GM12878 (cell line): ENCODE data around the gene SLC35F2.

Experiments used
- PML ChIP-seq: IDR thresholded peaks from 2 replicates; pipeline ENCODE4 v1.6.1; 2012; ENCODE audit warnings: low read length, inconsistent platforms
- SIN3A ChIP-seq: IDR thresholded peaks from 2 replicates; pipeline ENCODE4 v1.6.1; 2012; ENCODE audit warnings: low read depth, low read length, improper control_type of control experiment
- TARDBP ChIP-seq: IDR thresholded peaks from 2 replicates; pipeline ENCODE4 v1.6.1; 2016; ENCODE audit warnings: borderline replicate concordance
- TF ChIP-seq, protein P1 (sequence below): IDR thresholded peaks from 2 replicates; pipeline ENCODE4 v1.6.1; 2012; ENCODE audit warnings: mild to moderate bottlenecking, low read depth, low read length
- TF ChIP-seq, protein P2 (sequence below): fragments of 450-650 bp; IDR thresholded peaks from 2 replicates; pipeline ENCODE4 v1.6.1; 2017; ENCODE audit warnings: mild to moderate bottlenecking, moderate library complexity
- TF ChIP-seq, protein P3 (sequence below), 3 experiments: IDR thresholded peaks in 2 of 3; conservative IDR thresholded peaks in 1 of 3; 2 replicates each; pipeline ENCODE4 v1.5.1; 2011; ENCODE audit warnings: low read depth in 3 of 3, low read length in 3 of 3, mild to moderate bottlenecking in 3 of 3, control low read depth in 2 of 3, moderate library complexity in 2 of 3, inconsistent platforms in 1 of 3, mixed read lengths in 1 of 3; ENCODE audit not compliant: control insufficient read depth in 2 of 3, insufficient read depth in 1 of 3; ENCODE audit errors: extremely low read depth in 1 of 3

DNA sequence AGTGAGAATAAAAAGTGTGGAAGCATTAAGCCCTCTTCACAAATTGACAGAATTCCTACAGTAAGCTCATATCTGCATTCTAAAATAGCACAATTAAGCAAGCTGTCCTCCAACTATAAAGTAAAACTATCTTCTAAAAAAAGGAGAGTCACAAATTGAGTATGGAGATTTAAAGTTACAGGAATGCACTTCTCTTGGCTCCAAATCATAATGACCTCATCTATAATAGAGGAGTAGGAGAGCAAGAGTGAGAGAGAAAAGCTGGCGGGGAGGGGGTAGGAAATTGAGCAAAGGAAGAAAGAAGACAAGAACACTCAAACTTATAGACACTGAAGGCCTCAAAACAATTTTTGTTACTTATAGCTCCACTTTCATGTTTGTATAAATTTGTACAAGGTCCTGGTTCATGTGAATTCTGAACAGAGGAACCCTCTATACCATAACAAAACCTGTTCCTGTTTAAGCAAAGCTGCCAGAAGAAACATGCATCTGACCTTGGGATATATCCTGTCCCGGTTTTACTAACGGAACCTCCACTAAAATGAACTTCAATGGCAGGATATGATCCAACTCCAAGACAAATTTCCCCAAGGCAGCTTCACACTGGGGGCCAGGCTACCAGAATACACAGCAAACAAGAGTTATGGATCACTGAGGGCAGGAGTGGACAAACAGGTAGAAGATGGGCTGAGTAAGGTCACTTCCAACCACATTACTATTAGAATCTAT is 37.2 kb downstream of the SLC35F2 start:
- no peak for TF ChIP-seq PML
- TF ChIP-seq SIN3A, result no peak
- TF ChIP-seq, protein P1, sequence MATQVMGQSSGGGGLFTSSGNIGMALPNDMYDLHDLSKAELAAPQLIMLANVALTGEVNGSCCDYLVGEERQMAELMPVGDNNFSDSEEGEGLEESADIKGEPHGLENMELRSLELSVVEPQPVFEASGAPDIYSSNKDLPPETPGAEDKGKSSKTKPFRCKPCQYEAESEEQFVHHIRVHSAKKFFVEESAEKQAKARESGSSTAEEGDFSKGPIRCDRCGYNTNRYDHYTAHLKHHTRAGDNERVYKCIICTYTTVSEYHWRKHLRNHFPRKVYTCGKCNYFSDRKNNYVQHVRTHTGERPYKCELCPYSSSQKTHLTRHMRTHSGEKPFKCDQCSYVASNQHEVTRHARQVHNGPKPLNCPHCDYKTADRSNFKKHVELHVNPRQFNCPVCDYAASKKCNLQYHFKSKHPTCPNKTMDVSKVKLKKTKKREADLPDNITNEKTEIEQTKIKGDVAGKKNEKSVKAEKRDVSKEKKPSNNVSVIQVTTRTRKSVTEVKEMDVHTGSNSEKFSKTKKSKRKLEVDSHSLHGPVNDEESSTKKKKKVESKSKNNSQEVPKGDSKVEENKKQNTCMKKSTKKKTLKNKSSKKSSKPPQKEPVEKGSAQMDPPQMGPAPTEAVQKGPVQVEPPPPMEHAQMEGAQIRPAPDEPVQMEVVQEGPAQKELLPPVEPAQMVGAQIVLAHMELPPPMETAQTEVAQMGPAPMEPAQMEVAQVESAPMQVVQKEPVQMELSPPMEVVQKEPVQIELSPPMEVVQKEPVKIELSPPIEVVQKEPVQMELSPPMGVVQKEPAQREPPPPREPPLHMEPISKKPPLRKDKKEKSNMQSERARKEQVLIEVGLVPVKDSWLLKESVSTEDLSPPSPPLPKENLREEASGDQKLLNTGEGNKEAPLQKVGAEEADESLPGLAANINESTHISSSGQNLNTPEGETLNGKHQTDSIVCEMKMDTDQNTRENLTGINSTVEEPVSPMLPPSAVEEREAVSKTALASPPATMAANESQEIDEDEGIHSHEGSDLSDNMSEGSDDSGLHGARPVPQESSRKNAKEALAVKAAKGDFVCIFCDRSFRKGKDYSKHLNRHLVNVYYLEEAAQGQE, result no peak
- TF ChIP-seq, protein P2, sequence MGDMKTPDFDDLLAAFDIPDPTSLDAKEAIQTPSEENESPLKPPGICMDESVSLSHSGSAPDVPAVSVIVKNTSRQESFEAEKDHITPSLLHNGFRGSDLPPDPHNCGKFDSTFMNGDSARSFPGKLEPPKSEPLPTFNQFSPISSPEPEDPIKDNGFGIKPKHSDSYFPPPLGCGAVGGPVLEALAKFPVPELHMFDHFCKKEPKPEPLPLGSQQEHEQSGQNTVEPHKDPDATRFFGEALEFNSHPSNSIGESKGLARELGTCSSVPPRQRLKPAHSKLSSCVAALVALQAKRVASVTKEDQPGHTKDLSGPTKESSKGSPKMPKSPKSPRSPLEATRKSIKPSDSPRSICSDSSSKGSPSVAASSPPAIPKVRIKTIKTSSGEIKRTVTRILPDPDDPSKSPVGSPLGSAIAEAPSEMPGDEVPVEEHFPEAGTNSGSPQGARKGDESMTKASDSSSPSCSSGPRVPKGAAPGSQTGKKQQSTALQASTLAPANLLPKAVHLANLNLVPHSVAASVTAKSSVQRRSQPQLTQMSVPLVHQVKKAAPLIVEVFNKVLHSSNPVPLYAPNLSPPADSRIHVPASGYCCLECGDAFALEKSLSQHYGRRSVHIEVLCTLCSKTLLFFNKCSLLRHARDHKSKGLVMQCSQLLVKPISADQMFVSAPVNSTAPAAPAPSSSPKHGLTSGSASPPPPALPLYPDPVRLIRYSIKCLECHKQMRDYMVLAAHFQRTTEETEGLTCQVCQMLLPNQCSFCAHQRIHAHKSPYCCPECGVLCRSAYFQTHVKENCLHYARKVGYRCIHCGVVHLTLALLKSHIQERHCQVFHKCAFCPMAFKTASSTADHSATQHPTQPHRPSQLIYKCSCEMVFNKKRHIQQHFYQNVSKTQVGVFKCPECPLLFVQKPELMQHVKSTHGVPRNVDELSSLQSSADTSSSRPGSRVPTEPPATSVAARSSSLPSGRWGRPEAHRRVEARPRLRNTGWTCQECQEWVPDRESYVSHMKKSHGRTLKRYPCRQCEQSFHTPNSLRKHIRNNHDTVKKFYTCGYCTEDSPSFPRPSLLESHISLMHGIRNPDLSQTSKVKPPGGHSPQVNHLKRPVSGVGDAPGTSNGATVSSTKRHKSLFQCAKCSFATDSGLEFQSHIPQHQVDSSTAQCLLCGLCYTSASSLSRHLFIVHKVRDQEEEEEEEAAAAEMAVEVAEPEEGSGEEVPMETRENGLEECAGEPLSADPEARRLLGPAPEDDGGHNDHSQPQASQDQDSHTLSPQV, result no peak
- no peak for TF ChIP-seq TARDBP
- TF ChIP-seq, protein P3, sequence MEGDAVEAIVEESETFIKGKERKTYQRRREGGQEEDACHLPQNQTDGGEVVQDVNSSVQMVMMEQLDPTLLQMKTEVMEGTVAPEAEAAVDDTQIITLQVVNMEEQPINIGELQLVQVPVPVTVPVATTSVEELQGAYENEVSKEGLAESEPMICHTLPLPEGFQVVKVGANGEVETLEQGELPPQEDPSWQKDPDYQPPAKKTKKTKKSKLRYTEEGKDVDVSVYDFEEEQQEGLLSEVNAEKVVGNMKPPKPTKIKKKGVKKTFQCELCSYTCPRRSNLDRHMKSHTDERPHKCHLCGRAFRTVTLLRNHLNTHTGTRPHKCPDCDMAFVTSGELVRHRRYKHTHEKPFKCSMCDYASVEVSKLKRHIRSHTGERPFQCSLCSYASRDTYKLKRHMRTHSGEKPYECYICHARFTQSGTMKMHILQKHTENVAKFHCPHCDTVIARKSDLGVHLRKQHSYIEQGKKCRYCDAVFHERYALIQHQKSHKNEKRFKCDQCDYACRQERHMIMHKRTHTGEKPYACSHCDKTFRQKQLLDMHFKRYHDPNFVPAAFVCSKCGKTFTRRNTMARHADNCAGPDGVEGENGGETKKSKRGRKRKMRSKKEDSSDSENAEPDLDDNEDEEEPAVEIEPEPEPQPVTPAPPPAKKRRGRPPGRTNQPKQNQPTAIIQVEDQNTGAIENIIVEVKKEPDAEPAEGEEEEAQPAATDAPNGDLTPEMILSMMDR (IDR thresholded peaks at IDR 0.05 in 2 of 3, conservative IDR thresholded peaks at IDR 0.05 in 1 of 3; ENCODE audit: control insufficient read depth in 2 of 3, extremely low read depth in 1 of 3, insufficient read depth in 1 of 3, low read depth in 3 of 3, low read length in 3 of 3), result no peak
